Activated CD4-positive, alpha-beta T cell treated with anti-CD3 and anti-CD28 coated beads for 24 hours (primary cell): ENCODE measurements around the gene EARS2.
"Not testable (repeated sequence)": the region's sequence is repeated elsewhere in the genome, so short reads cannot be mapped to it uniquely, and the experiment has no call there.

Experiments
- DNase-seq, 2 donors: peaks; one replicate each; pipeline ENCODE4 v3.0.0-alpha.2; 2020; ENCODE audit warnings: low read depth in 2 of 2

The EARS2 gene

DNA sequence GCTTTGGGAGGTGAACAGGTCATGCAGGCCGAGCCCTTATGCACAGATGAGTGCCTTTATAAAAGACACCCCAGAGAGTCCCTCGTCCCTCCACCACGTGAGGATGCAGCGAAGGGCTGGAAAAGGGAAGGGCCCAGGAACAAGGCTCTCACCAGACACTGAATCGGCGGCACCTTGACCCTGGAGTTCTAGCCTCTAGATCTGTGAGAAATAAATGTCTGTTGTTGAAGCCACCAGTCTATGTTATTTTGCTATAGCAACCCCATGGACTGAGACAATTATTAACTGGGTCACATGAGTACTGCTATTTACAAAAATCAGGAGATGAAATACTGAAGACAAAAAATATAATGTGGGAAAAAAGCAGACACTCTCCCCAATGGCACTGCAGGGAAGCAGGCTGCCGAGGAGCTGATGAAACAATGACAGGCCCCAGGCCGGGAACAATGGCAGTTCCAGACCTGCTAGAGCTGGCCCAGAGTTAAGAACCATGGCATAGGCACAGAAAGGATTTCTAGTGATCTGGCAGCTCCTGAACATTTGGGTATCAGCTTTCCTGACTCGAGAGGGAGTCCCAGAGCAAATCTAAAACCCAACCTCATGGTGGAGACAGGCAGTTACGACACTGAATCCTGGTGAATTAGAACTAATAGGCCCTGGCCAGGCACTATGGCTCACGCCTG is 29.0 kb downstream of the EARS2 start:
- no peak for DNase-seq

DNA sequence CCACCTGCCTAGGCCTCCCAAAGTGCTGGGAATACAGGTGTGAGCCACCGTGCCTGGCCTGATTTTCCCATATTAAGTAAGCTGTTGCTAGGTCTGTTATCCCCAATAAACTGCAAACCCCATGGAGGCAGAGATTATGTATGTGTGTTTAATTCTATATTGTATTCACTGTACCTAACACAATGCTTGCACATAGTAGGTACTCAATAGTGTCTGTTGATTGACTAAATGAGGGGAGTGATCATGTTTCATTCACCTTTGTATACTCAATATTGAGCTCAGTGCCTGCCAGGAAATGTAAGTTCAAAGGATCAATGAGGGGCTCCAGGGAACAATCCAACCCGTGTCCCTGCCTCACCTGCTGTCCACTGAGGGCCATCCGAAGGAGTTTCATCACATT is 32.3 kb downstream of the EARS2 start:
- no peak for DNase-seq

DNA sequence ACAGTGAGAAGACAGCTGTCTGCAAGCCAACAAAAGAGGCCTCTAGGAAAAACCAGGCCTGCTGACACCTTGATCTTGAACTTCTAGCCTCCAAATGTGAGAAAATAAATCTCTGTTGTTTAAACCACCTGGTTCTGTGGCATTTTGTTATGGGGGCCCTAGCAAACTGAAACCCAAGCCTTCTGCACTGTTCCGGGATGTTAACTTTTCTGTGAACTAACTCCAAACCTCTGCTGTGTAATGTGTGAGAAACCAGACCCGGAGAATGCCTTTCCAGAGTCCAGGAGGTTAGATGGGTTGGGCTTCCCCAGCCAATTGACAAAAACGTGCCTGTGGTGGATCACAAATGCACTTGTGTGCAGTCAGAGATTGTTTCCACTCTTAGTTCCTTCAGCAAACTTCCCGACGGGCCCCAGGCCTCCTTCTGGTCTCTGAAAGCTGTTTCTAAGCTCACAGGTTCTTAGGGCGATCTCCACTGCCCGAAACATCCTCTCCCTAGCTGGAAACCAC is 33.2 kb downstream of the EARS2 start:
- DNase-seq, result no peak

DNA sequence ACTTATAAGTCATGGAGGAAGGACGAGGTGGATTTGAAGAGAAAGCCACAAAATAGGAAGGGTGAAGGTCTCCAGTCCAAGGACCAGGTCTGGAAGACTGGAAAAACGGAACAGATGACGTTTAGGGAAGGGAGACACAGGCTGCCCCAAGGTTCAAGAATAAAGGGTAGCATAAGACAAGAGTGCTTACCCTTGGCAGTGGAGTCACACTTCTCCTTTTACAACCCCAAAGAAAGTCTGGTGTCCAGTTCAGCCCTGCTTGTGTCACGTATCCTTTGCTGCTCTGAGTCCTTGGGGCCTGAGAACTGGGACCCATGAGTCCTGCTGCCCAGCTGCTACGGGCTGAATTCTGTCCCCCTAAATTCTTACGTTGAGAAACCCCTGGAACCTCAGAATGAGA is 33.8 kb downstream of the EARS2 start:
- DNase-seq, result no peak

DNA sequence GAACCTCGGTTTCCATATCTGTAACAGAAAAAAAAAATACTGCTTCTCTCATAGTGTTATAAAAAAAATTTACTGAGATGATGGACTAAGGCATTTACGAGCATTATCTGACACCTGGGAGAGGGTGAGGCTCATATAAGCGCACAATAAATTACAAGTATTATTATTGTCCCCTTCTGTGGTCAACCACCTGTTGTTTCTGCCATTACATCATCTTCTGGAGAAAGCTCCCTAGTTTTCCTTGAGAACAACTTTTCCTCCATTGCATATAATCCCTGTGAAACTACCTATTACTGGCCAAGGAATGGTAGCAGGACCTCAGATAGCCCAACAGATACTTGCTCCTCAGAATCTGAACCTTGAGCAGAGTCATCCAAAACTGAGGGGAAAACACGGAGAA is 35.2 kb downstream of the EARS2 start:
- no peak for DNase-seq

DNA sequence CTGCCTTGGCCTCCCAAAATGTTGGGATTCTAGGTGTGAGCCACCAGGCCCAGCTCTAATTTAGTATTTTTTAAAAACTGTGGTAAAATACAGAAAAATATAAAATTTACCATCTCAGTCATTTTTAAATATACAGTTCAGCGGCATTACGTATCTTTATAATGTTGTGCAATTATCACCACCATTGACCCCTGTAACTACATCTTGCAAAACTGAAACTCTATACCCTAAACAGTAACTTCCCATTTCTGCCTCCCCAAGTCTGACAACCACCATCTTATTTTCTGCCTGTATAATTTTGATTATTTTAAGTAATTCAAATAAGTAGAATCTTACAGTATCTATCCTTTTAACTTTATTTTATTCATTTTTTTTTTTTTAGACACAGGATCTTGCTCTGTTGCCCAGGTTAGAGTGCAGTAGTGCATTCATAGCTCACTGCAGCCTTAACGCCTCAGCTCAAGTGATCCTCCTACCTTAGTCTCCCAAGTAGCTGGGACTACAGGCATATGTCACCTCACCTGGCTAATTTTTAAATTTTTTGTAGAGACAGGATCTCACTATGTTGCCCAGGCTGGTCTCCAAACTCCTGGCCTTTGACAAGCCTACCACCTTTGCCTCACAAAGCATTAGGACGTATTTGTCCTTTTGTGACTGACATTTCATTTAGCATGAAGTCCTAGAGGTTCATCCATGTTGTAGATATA is 36.0 kb downstream of the EARS2 start:
- no peak for DNase-seq

DNA sequence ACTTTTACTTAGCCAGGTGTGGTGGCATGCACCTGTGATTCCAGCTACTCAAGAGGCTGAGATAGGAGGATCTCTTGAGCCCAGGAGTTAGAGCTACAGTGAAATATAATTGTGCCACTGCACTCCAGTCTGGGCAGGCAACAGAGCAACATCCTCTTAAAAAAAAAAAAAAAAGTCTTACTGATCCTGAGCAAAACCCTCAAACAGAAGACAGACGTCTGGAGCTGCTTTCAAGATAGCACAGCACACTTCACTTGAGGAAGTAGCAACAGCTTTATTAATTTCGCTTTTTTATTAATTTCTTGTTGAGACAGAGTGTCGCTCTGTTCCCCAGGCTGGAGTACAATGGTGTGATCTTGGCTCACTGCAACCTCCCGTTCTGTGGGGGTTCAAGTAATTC is 36.6 kb downstream of the EARS2 start:
- DNase-seq, result no peak

DNA sequence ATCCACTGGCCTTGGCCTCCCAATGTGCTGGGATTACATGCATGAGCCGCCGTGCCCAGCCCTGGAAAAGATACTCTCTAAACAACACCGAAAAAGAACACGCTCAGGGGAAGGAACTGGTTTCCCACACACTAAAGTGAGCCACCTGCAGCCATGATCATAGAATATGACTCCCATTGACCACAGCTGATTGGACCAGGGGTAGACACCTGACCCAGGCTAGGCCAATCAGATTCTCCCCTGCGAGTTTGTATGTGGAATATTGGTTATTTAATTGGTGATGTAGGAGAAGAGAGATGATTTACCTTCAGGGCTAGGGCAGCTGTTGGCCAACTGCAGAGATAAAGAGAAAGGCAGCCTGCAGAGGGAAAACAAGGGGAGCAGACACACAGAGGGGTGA is 37.9 kb downstream of the EARS2 start:
- no peak for DNase-seq

DNA sequence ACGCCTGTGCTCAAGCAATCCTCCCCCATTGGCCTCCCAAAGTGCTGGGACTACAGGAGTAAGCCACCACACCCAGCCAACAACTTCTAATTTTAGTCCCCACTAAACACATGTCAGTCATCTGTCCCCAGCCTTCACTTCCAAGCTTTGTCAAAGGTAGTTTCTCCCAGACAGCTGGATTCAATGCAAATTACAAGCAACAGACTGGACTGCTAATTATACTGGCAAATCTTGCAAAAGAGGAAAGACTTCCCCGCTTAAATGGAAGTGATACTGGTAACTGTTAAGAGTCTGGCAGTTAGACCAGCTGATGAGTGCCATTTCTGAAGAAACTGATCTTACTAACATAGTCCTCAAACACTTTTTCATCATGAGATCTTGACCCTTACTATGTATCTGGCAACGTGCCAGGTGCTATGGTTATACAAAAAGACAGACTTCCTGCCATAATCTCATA is 38.7 kb downstream of the EARS2 start:
- DNase-seq, result no peak

DNA sequence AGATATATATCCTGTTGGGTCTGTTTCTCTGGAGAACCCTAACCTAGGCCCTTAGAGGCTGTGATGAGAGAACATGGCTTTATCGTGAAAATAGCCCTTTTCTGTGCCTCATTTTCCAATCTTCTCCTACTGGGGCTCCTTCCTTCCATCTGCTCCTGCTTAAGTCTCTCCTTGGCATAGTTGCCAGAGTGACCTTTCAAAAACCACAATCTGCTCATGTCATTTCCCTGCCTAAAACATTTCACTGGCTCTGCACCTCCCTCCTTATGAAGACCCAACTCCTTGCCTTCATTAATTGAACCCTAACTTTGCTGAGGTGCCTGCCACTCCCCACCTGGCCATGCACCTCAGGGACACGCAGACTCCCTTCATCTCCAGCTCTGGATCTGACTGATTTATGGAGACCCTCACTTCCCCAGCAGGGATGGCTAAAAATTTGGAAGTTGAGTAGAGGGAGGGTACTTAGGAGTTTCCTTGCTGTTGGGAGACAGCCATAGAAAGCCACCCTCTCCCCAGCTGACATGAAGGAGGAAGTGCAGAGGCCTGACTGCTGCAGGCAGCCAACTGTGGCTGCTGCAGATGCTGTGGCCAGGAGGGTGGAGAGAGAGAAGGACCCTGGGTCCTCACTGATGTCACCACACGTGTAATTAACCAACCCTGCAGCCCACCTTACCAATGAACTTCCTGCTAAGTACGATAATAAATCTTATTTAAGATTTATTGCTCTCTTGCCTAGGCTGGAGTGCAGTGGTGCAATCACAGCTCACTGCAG is 40.6 kb downstream of the EARS2 start:
- no peak for DNase-seq

DNA sequence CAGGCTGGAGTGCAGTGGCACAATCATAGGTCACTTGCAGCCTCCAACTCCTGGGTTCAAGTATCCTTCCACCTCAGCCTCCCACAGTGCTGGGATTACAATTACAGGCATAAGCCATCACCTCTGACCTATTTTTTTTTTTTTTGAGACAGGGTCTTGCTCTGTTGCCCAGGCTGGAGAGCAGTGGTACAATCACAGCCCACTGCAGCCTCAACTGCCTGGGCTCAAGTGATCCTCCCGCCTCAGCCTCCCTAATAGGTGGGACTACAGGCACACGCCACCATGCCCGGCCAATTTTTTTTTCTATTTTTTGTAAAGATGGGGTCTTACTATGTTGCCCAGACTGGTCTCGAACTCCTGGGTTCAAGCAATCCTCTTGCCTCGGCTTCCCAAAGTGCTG is 41.3 kb downstream of the EARS2 start:
- no peak for DNase-seq

DNA sequence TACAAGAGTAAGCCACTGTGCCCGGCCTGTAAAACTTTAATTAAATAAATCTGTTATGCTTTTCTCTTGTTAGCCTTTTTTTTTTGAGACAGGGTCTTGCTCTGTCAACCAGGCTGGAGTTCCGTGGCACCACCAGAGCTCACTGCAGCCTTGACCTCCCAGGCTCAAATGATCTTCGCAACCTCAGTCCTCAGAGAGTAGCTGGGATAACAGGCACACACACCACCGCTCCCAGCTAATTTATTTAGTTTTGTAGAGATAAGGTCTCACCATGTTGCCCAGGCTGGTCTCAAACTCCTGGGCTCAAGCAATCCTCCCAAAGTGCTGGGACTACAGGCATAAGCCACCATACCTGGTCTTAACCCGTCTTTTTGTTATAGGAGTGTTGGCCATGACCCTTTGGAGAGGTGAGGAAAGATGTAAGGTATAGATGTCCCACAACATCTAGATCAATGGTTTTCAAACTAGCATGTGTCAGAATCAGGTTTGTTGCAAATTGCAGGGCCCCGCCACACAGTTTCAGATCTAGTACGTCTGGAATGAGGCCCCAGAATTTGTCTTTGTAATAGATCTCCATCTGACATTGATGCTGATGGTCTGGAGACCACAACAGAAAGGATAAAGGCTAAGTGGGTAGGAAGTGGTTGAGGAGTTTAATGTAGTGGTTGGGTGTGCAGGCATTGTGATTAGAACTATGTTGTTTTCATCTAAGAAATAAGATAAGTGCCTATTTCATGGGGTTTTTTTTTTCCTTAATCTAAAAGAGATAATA is 42.6 kb downstream of the EARS2 start:
- DNase-seq, result no peak

DNA sequence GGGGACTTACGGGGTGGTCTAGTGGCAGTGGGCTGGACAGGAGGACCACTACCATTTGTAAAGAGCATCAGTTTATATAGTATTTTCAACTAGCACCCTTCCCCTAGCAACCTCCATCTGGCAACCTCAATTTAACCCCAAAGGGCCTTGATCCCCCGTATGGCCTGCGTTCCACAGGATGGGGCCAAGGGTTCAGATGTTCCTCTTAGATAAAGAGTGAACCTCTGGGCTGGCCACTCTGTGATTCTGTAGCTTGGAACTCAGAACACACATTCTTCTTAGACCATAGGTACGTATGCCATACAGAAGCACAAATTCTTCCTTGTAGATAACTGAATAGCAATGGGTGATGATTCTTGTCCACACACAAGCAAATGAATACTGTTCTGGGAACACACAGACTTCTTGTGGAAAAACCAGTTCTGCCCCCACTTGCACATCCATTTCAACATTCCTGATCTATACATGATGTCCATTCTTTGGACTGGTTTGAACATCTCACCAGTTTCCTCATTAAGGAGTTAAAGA is 44.9 kb downstream of the EARS2 start:
- no peak for DNase-seq

DNA sequence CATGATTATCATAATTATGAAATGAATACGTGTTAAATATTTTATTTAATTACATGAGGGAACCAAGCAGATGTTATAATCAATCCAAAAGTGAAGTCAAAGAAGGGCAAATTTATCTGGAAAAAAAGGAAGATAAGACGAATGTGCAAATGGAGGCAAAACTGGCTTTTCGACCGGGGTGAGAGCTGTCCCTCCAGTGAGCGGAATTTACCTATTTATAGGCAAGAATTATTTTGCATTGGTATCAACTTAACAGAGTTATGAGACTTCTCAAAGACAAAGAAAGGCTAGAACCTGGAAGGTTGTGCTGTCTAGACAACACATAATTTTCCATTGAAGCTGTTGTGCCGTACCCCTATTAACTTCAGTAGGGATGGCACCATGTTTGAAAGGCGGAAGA is 45.4 kb downstream of the EARS2 start:
- DNase-seq, result no peak

DNA sequence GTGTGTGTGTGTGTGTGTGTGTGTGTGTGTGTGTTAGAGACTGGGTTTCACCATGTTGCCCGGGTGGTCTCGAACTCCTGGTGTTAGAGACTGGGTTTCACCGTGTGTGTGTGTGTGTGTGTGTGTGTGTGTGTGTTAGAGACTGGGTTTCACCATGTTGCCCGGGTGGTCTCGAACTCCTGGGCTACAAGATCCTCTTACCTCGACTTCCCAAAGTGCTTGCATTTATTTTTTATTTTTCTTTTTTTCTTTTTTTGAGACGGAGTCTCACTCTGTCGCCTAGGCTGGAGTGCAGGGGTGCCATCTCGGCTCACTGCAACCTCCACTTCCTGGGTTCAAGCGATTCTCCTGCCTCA is 46.3 kb downstream of the EARS2 start:
- DNase-seq, result not testable (repeated sequence)

DNA sequence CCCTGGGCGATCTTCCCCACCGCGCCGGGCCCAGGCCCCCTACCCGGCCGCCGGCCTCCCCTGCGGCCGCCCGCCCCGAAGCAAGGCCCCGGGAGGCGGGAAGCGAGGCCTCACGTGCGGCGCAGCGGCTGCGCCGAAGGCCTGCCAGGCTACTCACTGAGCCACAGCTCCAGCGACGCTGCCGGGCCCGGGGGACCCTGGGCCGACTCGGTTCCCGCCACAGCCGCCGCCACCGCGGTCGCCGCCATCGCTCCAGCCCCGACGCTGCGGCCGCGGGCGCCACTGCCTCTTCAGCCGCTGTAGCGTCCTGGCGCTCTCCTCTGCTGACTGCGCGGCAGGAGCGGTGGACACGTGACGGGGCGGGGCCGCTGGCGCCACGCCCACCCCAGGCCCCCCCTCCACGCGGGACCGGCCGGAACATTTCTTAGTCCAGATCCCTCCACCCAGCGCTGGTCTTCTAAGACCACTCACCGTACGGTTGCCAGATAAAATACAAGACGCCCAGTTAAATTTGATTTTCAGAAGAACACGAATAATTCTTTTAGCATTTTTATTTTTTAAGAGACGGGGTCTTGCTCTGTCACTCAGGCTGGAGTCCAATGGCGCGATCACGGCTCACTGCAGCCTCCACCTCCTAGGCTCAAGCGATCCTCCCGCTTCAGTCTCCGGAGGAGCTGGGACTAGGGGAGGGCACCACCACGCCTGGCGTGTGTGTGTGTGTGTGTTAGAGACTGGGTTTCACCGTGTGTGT is 46.8 kb downstream of the EARS2 start, which contains the start of gene GGA2:
Gene GGA2 (minus strand): TSS at position 331 of the 751 bp plus-strand sequence. CDS start 83 bp downstream, at position 248.
- peak; percentile 63 to 73 for DNase-seq

DNA sequence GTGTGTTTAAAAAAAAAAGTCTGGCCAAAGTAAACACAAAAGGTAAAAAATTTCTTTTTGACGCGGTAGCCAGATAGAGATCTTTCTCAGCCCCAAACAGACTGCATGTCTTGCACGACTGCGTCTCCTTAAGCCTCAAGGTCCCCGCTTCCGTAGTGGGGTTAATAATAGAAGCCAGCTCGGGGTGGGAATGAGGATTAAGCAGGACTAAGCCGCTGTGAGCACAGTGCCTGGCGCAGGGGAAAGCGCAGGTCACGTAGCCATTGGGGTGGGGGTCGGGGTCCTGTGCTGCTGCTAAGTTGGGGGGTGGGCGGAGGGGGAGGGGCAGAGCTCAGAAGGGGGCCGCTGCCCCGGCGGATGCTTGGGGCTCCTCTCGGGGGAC is 47.4 kb downstream of the EARS2 start:
- DNase-seq, result peak in 1 of 2 donors; percentile 12

DNA sequence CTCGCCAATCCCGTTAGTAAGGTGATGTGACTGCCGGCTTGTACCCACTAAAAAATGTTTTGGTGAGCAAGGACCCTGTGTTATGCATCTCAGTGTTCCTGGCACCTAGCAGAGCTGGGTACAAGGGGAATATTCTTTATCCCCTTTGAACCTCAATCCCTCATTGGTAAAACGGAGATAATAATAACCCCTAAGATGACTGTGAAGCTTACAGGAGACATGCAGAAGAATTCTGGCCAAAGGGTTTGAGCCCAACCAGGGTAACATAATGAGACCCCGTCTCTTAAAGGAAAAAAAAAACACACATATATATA is 47.8 kb downstream of the EARS2 start:
- DNase-seq, result no peak

DNA sequence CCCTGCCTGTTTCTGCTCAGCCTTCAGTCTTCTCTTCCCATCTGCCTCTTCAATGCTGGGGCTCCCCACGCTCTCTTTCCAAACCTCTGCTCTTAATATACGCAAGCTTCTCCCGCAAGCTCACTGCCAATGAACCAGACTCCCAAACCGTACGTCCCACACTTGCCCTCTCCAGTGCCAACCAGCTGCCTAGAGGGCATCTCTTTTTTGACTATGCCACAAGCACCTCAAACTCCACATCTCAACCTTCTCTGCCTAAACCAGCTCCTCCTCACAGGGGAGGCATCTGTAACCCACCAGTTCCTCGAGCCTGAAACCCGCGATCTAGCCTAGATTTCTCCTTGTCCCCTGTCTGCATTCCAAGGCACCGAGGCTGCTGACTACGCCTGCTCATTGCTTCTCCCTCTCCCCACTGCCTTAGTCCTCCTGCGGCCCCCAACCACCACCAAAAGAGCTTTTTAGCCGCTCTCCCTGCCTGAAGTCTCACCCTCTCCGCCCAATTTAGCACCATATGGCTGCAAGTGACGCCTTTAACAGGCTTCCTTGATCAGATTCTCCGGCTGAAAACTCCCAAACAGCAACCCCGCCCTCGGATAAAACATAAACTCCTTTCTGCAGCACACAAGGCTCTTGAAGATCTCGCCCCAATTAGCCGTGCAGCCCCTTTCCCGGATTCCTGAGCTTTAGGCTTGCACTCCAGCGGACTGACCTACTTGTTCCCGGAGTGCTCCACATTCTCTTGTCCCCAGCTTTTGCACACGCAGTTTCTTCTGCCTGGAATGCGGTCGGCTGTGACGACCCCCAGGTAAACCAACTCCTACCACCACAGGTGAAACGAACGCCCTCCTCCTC is 48.3 kb downstream of the EARS2 start:
- DNase-seq, result no peak

DNA sequence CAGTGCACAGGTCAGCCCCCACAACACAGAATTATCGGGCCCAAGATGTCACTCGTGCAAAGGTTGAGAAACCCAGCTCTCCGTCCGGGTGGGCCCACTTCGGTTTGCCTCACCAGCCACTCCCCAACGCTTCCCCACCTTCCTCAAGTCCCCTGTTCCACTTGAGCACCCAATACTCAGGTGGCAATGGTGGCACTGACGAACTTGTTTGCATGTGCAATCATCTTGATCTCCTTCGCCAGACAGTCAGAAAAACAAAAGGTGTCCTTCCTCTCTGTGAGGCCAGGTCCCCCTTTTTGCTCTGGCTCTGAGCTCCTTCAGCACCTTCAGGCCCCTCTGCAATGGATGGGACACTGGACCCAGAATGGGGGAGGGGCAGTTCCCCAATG is 50.5 kb downstream of the EARS2 start:
- DNase-seq, result no peak
